ENCODE data around the gene TMEM185B. TPM values are rescaled to one million over a fixed set of nuclear protein-coding genes. Genes with fewer than 3 reads are reported as not detected.

The TMEM185B gene
- total and polyA plus RNA-seq, 10 of the 15 experiments (the other 5 are each of a cell fraction or from before 2014, with no cell fraction given), result 2.4 to 20.9 (median 14.5) TPM

- TF ChIP-seq ZBTB4 (CRISPR knock-in tag; IDR thresholded peaks at IDR 0.05) (no peak), PML (IDR thresholded peaks at IDR 0.05; ENCODE audit: low read length) (no peak), IRF3 (IDR thresholded peaks at IDR 0.05) (no peak), STAT3 (IDR thresholded peaks at IDR 0.05; ENCODE audit: low read depth, low read length) (no peak), NR2C2 (IDR thresholded peaks at IDR 0.05; ENCODE audit: borderline replicate concordance, control insufficient read depth, insufficient read length, low read depth) (no peak), USF1 (IDR thresholded peaks at IDR 0.05; ENCODE audit: borderline replicate concordance, extremely low read length, insufficient read depth, low read depth, low read length) (no peak), ZBTB40 (IDR thresholded peaks at IDR 0.05; ENCODE audit: borderline replicate concordance) (no peak), PAX8 (IDR thresholded peaks at IDR 0.05) (no peak), KAT2A (conservative IDR thresholded peaks at IDR 0.05; ENCODE audit: control insufficient read depth, low read depth, low read length) (no peak)
Measured at GRCh38 chr2:120180066-120180465, 43.1 kb downstream of the TMEM185B start (continued).

Data from GM12878 (cell line).